ENCODE results near the gene SH3BP5.

The SH3BP5 gene

GRCh38 chr3:15223685-15224572 lies 108.5 kb downstream of the SH3BP5 start:
- no peak for DNase-seq

DNA sequence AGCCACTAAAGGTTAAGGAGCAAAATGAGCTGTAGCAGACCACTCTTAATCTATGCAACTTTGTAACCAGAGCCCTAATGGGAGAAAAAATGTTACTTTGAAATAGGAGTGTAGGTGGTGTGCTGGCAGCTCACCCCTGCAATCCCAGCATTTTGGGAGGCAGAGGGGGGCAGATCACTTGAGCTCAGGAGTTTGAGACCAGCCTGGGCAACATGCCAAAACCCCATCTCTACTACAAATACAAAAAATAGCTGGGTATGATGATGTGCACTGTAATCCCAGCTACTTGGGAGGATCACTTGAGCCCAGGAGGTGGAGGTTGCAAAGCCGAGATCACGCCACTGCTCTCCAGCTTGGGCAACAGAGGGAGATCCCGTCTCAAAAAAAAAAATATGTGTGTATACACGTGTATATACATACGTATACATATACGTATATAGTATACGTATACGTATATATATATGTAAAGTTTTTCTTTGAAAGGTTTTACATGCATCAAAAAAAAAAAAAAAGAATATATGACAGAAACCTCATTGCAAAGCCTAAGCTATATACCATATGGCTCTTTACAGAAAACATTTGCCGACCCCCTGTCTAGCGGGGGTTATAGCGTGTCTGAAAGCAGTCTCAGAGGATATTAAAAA lies 110.7 kb downstream of the SH3BP5 start:
- no peak for DNase-seq

DNA sequence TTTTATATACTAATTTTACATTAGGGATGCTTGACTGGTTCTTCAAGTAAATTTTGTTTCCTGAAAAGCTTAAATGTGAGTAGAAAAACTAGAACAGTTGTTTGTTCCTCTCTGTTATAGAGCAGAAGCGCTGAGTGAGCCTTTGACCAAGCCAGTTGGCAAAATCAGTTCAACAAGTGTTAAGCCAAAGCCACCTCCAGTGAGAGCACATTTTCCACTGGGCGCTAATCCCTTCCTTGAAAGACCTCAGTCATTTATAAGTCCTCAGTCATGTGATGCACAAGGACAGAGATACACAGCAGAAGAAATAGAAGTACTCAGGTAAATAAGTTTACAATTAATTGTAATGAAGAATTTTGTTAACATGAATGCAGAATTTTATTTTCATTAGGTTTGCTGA lies 111.7 kb downstream of the SH3BP5 start:
- DNase-seq: no peak

DNA sequence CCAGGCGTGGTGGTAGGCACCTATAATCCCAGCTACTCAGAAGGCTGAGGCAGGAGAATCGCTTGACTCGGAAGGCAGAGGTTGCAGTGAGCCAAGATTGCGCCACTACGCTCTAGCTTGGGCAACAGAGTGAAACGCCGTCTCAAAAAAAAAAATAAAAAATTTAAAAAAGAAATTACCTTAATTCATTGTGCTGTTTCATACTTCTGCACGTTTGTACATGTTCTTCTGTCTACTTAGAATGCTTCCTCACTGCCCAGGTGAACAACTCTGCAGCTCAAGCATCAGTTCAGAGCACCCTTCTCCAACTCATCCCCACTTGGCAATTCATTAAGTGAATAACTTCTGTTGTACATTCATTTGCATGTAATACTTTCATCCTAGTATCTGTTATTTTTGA lies 112.3 kb downstream of the SH3BP5 start:
- no peak for DNase-seq

DNA sequence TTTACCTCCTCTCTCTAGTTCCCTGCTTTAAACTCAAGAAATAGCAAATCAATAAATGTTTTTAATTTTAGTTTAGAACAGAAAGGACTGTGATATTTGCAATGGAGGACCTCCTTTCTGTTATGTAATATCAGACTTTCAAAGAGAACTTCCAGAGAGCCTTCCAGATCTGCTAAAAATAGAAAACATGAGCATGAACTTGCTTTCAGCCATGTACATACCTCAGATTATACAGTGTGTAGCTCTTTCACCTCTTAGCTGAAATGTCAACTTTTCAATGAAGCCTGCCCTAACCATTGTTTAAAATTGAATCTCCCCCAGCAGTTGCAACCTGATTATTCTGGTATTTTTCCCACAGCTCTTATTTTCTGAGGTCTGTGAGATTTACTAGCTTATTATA lies 113.7 kb downstream of the SH3BP5 start:
- no peak for DNase-seq

DNA sequence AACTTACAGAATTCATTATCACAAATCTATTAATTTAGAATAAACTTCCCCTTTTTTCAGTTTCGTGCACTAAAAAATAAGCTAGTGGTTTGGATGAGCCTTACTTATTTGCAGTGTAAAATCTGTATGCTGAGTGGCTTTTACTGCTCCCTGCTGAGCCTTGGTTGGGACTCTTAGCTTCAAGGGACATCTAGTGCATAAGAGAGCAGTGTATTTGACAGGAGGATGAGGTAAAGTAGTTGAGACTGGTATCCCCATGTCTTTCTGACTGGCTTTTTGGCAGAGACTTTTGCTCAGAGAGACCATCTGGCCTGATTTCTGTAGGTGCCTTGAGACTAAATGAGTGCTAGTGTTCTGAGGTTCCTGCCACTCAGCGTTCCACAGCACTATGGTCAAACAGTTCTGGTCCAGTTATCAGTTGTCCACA lies 114.5 kb downstream of the SH3BP5 start:
- no peak for DNase-seq

DNA sequence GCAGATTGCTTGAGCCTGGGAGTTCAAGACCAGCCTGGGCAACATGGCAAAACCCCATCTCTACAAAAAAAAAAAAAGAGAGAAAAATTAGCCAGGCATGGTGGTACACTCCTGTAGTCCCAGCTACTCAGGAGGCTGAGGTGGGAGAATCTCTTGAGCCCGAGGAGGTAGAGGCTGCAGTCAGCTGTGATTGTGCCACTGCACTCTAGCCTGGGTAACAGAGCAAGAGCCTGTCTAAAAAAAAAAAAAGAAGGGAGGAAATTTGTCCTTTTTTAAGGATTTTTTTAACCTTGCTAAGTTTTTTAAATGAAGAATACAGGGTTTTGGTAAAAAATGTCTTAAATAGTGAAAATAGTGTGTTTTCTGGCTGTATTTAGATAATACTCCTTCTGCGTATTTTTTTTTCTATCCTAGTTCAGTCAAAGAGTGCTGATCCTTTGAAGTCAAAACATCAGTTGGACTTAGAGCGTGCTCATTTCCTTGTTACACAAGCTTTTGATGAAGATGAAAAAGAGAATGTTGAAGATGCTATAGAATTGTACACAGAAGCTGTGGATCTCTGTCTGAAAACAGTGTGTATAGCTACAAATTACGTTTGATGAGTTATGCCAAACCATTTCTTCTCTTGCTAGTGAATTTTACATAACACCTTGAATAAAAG lies 115.2 kb downstream of the SH3BP5 start:
- no peak for DNase-seq

DNA sequence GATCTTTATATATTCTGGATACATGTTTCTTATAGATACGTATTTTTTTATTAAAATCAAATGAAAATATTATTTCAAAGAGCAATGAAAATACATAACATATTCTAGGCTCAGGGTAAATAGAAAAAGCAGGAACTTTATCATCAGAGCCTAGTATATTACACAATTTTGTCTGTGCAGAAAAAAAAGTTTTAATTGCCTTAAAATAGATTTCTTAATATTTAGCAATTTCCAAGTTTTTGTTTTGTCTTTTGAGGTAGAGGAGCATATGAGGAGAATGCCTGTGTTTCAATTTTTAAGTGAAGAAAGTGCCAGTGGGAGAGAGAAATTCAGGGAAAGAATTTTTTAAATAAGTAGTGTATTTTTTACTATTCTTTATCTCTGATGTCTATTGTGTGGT lies 115.9 kb downstream of the SH3BP5 start:
- DNase-seq: no peak

DNA sequence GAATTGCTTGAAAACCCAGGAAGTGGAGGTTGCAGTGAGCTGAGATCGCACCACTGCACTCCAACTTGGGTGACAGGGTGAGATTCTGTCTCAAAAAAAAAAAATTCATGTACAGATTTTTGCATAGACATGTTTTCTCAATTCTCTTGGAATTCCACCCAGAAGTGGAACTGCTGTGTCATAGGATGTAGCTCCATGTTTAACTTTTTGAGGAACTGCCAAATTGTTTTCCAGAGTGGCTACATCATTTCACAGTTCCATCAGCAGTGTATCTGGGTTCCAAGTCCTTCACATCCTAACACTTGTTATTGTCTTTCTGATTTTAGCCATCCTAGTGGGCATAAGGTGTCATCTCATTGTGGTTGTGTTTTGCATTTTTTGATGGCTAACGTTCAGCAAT lies 116.4 kb downstream of the SH3BP5 start:
- DNase-seq: no peak

DNA sequence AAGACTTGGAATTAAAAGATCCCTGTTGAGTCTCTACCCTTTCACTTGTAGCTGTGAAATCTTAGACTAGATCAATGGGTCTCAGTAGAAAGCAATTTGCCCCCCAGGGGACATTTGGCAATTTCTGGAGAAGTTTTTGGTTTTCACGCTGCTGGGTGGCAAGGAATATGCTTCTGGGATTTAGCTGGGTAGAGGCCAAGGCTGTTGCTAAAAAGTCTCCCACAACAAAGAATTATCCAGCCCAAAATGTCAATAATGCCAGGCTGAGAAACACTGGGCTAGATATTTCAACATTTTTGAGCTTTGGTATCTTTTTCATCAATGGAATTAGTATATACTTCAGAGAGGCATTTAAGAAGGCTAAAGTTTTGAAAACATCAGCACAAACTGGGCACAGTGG lies 117.6 kb downstream of the SH3BP5 start:
- no peak for DNase-seq

DNA sequence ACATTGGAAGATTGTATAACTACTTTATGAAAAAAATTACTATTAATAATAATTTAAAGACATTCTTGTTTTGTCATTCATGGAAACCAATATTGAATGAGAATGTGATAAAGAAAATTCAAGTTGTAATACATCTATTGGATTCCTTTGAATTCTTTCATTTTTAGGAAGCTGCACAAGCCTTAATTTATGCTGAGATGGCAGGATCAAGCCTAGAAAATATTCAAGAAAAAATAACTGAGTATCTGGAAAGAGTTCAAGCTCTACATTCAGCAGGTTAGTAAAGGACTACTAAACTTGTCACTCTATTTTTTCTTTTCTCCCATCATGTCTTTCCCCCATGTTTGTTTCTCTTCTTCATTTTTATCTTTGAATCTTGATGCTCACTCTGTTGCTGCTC lies 120.4 kb downstream of the SH3BP5 start:
- DNase-seq: no peak

DNA sequence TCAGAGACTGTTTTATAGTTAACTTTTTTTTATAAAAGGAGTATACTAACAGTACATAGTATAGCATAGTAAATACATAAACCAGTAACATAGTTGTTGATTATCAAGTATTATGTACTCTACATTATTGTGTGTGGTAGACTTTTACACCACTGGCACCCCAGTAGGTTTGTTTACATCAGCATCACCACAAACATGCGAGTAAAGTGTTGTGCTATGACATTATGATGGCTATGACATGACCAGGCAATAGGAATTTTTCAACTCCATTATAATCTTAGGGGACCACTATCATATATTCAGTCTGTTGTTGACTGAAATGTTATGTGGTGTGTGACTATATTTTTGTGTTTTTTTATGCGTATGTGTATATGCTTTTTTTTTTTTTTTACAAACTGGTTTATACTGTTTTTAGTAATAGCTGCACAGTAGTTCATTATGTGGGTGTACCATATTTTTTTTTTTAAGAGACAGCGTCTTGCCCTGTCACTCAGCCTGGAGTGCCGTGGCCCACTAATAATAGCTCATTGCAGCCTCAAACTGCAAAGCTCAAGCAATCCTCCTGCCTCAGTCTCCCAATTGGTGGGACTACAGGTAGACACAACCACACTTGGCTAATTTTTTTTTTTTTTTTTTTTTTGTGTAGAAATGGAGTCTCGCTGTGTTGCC lies 124.4 kb downstream of the SH3BP5 start:
- no peak for DNase-seq

GRCh38 chr3:15206662-15207576 lies 125.5 kb downstream of the SH3BP5 start:
- no peak for DNase-seq

GRCh38 chr3:15205934-15206661 lies 126.3 kb downstream of the SH3BP5 start, which contains the start of gene CAPN7:
CAPN7 (plus strand) TSS chr3:15206246; CDS start chr3:15206496, 250 bp downstream.
- DNase-seq: no peak

DNA sequence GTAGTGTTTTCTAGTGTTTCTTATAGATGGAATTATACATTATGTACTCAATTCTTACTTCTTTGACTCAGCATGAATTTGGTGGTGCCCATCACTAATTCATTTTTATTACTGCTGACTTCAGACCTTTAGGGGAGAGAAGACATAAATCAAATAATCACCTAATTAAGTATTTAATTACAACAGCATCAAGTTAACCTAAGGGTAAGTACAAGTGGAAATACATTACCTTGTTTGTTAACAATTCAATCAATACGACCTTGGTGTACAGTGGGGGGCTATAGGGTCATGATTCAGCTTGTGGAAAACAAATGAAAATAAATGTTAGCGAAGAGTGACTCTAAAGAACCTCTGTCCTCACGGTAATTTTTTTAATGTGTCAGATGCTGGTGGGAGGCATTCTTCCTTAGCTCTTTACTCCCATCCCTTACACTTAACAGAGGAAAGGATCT lies 126.9 kb downstream of the SH3BP5 start:
- DNase-seq: no peak

All from NK-92 treated with Interleukin-12 subunit alpha and Interleukin-12 subunit beta, amount 100 ng/mL, for 24 hours (cell line).